Measurements from ENCODE around the gene LMO7.

The LMO7 gene

DNA sequence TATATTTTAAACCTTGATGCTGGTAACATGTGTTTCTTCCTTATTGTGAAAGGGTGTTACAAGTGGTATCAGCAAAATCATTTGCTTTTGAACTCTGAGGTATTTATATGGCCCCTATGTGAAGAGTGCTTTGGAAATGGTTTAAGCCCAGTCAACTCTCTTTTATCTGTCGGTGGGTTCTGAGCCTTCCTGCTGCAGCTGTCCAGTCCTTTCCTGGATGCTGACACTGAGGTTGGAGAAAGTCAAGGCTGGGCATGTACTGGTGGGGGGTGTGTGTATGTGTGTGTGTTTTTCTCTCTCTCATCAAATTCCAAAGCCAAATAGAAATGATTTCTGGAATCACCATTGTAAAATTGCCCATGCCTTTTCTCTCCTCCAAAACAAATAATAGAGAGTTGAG, 221.2 kb downstream of the LMO7 start:
- TF ChIP-seq, protein P1, sequence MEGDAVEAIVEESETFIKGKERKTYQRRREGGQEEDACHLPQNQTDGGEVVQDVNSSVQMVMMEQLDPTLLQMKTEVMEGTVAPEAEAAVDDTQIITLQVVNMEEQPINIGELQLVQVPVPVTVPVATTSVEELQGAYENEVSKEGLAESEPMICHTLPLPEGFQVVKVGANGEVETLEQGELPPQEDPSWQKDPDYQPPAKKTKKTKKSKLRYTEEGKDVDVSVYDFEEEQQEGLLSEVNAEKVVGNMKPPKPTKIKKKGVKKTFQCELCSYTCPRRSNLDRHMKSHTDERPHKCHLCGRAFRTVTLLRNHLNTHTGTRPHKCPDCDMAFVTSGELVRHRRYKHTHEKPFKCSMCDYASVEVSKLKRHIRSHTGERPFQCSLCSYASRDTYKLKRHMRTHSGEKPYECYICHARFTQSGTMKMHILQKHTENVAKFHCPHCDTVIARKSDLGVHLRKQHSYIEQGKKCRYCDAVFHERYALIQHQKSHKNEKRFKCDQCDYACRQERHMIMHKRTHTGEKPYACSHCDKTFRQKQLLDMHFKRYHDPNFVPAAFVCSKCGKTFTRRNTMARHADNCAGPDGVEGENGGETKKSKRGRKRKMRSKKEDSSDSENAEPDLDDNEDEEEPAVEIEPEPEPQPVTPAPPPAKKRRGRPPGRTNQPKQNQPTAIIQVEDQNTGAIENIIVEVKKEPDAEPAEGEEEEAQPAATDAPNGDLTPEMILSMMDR (IDR thresholded peaks at IDR 0.05), result no peak
- H3K27ac ChIP-seq, result no peak overlapping the region
- no peak overlapping the region for H3K4me3 ChIP-seq
- DNase-seq (ENCODE audit: low spot score), result no peak

DNA sequence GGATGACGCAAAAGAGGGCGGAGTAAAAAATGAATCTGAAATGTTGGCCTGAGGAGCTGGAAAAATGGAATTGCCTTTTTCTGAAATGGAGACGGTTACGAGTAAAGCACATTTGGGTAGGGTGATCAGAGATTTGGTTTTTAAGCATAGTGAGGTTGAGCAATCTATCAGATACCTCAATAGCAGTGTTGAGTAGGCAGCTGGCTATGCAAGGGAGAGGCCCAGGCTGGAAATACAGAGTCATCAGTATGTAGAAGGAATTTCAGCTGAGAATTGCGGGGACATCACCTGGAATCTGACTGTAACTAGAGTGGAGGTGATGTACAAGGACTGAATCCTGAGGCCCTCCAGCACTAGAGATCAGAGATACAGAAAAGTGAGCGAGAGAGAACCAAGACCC, 224.8 kb downstream of the LMO7 start:
- no peak overlapping the region for H3K4me3 ChIP-seq
- no peak overlapping the region for H3K27ac ChIP-seq
- TF ChIP-seq, protein P1 (IDR thresholded peaks at IDR 0.05), result no peak
- no peak for DNase-seq (ENCODE audit: low spot score)

DNA sequence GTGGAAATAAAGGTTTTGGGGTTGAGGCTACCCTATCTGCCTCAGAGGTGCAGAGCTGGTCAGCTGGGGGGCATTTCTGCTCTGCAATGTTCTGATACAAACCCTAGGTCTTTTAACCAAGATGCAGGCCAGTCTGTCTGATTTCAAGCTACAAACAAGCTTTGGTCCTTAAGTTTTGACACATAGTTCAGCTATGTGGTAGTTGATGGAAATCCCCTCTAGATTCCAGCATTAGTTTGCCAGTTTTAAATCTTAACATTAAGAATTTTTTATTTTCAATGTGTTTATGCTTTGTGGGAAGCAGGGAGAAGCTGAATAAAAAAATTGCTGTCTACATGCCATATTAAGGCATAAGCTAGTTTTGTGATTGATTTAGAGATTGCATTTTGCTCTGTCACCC, 225.7 kb downstream of the LMO7 start:
- DNase-seq (ENCODE audit: low spot score), result no peak
- Histone ChIP-seq H3K27ac (no peak overlapping the region), H3K4me3 (no peak overlapping the region)
- TF ChIP-seq, protein P1 (IDR thresholded peaks at IDR 0.05), result no peak

DNA sequence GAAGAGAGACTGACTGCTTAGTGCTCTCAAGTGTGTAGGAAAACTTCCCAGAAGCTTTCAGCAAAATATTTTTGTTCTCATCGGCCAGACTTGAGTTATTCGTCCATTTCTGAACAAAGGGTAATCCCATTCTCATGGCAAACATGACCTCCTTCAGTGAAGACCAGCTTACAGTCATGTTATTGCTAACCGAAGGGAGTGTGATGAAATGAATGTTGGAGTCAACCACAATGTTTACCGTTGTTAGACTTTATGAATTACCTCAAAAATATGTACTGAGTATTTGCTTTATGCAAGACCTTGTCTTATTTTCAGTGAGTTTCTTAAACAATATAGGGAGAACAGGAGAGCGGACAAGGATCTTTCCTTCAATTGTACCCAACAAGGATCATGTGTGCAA, 228.6 kb downstream of the LMO7 start:
- no peak overlapping the region for H3K4me3 ChIP-seq
- DNase-seq (ENCODE audit: low spot score), result no peak
- H3K27ac ChIP-seq, result no peak overlapping the region
- TF ChIP-seq, protein P1 (IDR thresholded peaks at IDR 0.05), result no peak

DNA sequence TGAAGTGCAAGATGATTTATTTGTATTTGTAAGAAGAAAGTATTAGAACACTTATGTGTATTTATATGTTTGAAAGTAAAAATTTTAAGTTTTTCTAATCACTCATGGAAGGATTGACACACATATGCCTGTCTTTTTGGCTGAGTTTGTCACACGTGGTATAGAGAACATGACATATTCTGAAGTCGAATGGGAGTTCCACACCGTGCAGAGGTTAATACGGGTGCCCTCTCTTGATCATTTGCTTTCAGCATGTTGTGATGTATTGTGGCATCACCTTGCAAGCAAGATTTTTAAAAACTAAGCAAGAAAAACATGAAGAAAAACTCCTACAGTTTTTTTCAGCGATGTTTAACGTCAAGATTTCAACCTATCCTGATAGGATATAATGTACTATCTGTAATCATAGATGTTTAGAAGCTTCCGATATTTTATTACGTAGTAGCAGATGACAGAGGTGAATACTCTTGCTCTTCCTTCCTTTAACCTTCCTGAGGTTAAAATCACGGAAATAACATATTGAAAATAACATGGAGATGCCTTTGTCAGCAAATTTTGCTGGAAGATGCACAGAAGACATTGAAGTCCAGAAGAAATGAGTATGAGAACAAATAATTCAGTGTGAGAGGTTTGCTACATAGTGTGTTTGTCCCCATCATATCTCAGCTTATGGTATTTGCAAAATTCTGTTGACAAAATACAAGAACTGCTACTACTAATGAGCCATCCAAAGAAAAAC, 231.4 kb downstream of the LMO7 start:
- DNase-seq (ENCODE audit: low spot score), result no peak
- Histone ChIP-seq H3K27ac (no peak overlapping the region), H3K4me3 (no peak overlapping the region)
- TF ChIP-seq, protein P1 (IDR thresholded peaks at IDR 0.05), result no peak

DNA sequence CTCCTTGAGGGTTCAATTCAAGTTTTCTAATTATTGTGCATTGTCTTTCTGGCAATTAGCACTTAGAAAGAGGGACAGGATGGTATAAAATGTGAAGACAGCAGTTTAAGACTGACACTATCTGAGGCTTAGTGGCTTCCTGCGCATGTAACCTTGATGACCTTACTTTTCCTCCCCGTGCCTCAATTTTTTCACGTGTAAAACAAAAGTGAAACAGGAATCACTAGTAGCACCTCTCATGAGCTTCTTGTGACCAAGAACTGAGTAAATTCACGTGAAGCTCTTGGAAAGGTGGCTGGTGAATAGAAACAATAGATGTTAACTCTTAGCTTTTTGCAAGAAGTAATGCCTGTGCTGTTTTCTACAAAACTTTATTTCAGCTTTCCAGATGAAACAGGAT, 233.9 kb downstream of the LMO7 start:
- Histone ChIP-seq H3K4me3 (no peak overlapping the region), H3K27ac (no peak overlapping the region)
- TF ChIP-seq, protein P1 (IDR thresholded peaks at IDR 0.05), result no peak
- DNase-seq (ENCODE audit: low spot score), result no peak

DNA sequence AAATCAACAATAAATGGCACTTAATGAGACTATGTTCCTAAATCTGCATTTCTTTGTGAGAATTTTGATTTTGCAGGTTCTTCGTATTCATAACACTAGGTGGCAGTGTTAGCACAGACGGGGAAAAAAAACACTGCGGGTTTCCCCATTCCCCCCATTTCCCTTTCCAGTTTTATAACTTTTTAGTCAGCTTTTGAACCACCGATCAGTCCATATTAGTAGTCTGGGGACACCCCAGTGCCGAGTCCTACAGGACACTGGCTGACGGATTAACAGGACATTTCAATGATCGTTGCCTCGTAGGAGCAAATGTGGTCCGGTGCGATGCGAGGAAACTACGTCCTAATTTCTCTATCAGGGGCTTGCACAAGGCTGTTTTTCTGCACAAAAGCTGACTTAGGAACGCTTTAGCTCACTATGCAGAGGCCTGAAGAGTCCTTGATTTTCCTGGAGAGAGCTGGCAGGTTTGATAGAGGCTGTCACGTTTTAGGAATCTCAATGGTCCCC, 234.3 kb downstream of the LMO7 start:
- H3K4me3 ChIP-seq, result peak overlapping the region; percentile 64
- no peak for DNase-seq (ENCODE audit: low spot score)
- peak overlapping the region in 1 of 2 donors; percentile 43 for H3K27ac ChIP-seq
- TF ChIP-seq, protein P1 (IDR thresholded peaks at IDR 0.05), result peak; percentile 71

Measured in coronary artery (tissue), 2 donors.